Activated CD4-positive, alpha-beta T cell treated with anti-CD3 and anti-CD28 coated beads, Interleukin-2, amount 10 ng/mL, durations not matched to agents 24 days and 14 days (primary cell): Measurements from ENCODE around the gene ACYP1. TPM values are rescaled to one million over a fixed set of nuclear protein-coding genes. Genes with fewer than 3 reads are reported as not detected.
A peak's percentile ranks its signal among the peaks of the same experiment; 100 is the strongest.

Source experiments
- DNase-seq: peaks from one replicate; pipeline ENCODE4 v3.0.0; 2022
- H3K27ac Mint-ChIP-seq: one replicate; pipeline ENCODE4 v1.8.0; 2022; ENCODE audit warnings: mild to moderate bottlenecking, mixed read lengths
- H3K27me3 Mint-ChIP-seq: one replicate; pipeline ENCODE4 v1.8.0; 2022; ENCODE audit warnings: mixed read lengths
- H3K36me3 Mint-ChIP-seq: one replicate; pipeline ENCODE4 v1.8.0; 2022; ENCODE audit warnings: low read depth, mild to moderate bottlenecking, mixed read lengths
- H3K4me1 Mint-ChIP-seq: one replicate; pipeline ENCODE4 v1.8.0; 2021; ENCODE audit warnings: mixed read lengths
- H3K4me3 Mint-ChIP-seq: one replicate; pipeline ENCODE4 v1.8.0; 2022; ENCODE audit warnings: mild to moderate bottlenecking, moderate library complexity, mixed read lengths
- H3K9me3 Mint-ChIP-seq: one replicate; pipeline ENCODE4 v1.8.0; 2021; ENCODE audit warnings: mixed read lengths
- intact Hi-C: fragments of 100-400 bp; cut with micrococcal nuclease; formaldehyde crosslinking; loops from one replicate; pipeline ENCODE4 v1.15.1; 2023
- total RNA-seq: library from RNA; stranded (reverse); gene quantifications from 2 replicates; pipeline ENCODE4 v1.2.3, GENCODE V29; 2022

The ACYP1 gene
- 45.2 and 46.0 TPM in 2 replicates for total RNA-seq

DNA sequence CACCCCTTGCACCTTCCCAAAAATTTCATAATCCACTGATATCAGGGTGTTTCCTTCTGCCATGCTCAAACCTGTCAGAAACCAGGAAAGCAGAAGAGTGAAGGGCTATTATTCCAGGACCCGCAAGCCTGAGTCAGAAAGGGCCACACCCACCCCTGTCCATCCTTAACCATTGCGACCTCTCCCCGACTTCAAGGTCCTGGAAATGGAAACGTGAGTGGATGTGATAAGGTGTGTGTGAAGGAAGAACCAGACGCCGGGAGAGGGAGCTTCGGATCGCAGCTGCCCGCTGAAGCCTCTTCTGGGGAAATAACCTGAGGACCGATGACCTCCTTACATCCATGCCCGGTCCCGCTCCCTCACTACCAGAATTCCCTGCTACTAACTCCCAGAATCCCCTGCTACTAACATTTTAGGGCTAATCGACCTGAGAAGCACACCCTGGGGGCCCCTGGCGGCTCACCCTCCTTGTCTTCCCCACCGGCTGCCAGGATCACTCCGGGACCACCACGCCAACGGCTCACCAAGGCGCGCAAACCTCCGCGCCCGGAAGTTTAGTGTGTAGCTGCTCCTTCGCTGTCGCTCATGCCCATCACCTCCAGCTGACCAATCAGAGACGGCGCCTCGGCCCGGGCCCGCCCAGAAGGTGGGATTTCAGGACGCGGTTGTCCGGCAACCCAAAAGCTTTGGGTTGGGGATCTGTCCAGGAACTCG lies at the start of gene ACYP1:
Gene ACYP1, minus strand, starts transcription at position 534 of the 714 bp plus-strand sequence. Its CDS starts 471 bp downstream, at position 63.
- Mint-ChIP-seq H3K4me3 (peak within 1 kb of the TSS; percentile 100), H3K27me3 (no peaks in the 10 kb centered on the region), H3K9me3 (no peaks in the 10 kb centered on the region), H3K4me1 (peaks cover 33% of the 10 kb centered on the region), H3K36me3 (peaks cover 25% of the 10 kb centered on the region), H3K27ac (peak within 1 kb of the TSS; percentile 97)
- DNase-seq, result peak; percentile 98
- intact Hi-C loops, result loop anchor here (2.0 to 10.0 kb wide), 2 partner anchors 63 to 199 kb away; partner anchors contain the start of gene NEK9

DNA sequence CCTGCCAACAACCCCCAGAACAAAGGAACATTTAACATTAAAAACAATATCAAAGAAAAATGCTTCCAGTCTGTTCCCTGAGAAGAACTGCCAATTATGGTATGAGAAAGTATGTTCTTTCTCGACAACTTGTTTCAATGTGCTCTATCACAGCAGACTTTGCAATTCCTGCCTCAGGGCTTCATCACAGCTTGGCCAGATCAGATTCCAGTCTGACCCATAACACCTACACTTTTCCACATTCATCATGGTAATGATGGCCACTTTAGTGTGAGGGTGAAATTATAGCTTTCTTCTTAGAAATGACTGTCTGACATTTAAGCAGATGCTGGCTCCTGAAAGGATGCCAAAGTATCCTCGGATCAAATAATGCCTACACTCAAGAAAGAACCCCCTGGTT lies 46.1 kb upstream of the ACYP1 start:
- H3K4me3 Mint-ChIP-seq, result no peak overlapping the region
- no peak for DNase-seq
- no peak overlapping the region for H3K27ac Mint-ChIP-seq
- H3K36me3 Mint-ChIP-seq, result peaks cover 70% of the 10 kb centered on the region
- H3K27me3 Mint-ChIP-seq, result no peaks in the 10 kb centered on the region
- no peaks in the 10 kb centered on the region for H3K9me3 Mint-ChIP-seq
- peaks cover 13% of the 10 kb centered on the region for H3K4me1 Mint-ChIP-seq
- intact Hi-C loops, result no loop called here

DNA sequence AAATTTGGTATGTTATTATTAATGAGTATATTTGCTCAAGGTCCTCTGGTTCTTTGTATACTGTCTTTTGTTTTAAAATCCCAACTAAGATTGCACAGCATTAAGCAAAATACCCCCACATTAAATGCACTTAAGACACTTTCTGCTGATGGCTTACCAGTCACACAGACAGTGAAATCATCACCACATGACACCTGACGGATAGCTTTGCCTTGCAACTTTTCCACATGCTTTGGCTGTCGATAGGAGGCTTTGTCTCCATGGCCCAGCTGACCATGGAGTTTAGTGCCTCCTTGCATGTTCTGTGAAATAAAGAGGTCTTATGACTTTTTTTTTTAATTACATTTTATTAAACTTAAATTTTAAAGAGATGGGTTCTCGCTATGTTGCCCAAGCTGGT lies 43.4 kb upstream of the ACYP1 start:
- Mint-ChIP-seq H3K4me1 (peaks cover under 1% of the 10 kb centered on the region), H3K4me3 (no peak overlapping the region), H3K27me3 (no peaks in the 10 kb centered on the region), H3K27ac (no peak overlapping the region), H3K36me3 (peaks cover 65% of the 10 kb centered on the region), H3K9me3 (no peaks in the 10 kb centered on the region)
- intact Hi-C loops, result no loop called here
- DNase-seq, result no peak

DNA sequence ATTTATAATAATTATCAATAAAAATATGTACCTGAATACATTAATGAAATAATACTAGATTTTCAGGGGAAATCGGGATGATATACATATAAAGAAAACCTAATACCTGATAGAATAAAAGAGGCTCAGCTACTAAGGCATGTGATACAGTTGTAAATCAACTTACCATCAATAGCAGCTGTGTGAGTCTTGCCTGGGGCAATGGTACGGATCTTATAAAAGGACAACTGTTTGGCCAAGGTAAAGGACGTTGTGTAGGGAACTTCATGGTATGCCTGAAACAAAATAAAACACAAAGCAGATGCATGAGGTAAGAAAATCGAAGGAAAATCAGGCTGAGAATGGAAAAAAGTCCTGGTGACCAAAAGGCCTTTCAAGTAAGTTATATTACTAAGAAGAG lies 37.7 kb upstream of the ACYP1 start:
- no peaks in the 10 kb centered on the region for H3K9me3 Mint-ChIP-seq
- peaks cover 56% of the 10 kb centered on the region for H3K36me3 Mint-ChIP-seq
- H3K4me3 Mint-ChIP-seq, result no peak overlapping the region
- intact Hi-C loops, result no loop called here
- H3K4me1 Mint-ChIP-seq, result no peaks in the 10 kb centered on the region
- H3K27ac Mint-ChIP-seq, result no peak overlapping the region
- no peak for DNase-seq
- no peaks in the 10 kb centered on the region for H3K27me3 Mint-ChIP-seq

DNA sequence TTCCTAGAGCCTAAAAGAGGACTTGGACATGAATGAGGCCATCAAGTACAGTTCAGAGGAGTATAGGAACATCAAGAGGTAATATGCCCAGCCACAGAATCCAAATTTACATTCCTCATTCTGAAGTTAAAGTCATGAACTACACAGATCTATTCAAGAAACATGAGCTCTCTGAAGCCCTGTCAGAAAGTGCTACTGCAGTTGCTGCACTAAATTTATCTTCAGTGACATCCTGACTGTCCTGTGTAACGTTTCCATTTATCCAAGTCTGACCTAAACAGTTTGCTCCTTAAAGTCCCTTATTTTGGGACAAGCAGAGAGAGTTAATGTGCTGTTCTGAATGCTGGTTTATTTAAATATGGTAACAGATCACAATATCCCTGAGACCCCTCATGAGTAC lies 34.9 kb upstream of the ACYP1 start:
- Mint-ChIP-seq H3K4me1 (no peaks in the 10 kb centered on the region), H3K27me3 (no peaks in the 10 kb centered on the region), H3K27ac (no peak overlapping the region), H3K4me3 (no peak overlapping the region), H3K9me3 (no peaks in the 10 kb centered on the region), H3K36me3 (peaks cover 53% of the 10 kb centered on the region)
- intact Hi-C loops, result no loop called here
- DNase-seq, result no peak

DNA sequence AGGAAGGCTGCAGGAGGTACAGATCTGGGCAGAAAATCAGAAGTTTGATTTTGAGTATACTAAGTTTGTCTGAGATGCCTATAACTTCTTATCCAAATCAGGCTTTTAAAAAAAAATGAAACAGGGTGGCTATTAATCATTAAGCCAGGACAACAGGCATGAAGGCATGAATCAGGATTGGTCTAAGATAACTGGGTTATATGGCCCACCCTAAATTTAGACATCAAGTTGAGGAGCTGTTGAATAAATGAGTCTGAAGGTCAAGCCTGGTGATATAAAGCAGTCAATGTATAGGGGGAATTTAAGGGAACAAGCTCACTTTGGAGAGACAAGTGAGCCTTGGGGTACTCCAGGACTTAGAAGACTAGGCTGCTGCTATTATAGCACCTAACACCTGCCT lies 34.4 kb upstream of the ACYP1 start:
- no peak for DNase-seq
- Mint-ChIP-seq H3K9me3 (no peaks in the 10 kb centered on the region), H3K4me3 (no peak overlapping the region), H3K4me1 (no peaks in the 10 kb centered on the region), H3K36me3 (peaks cover 52% of the 10 kb centered on the region), H3K27me3 (no peaks in the 10 kb centered on the region), H3K27ac (no peak overlapping the region)
- intact Hi-C loops, result no loop called here

DNA sequence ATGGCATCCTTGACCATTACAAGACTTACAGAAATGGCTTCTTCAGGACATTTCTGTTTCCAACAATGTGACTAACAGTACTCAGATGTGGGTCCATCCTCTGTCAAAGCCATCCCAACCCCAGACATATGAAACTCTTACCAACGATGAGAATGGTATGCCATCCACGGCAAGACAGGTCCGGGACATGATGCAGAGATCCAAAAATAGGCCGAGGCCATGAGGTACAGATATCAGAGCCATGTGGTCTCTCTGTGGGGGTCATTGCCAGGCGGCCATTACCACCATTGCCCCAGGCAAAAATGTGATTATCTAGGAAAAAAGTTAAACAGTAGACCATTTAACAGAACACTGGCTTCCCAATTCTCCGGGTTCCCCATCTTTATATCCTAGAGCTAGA lies 33.1 kb upstream of the ACYP1 start:
- peaks cover 53% of the 10 kb centered on the region for H3K36me3 Mint-ChIP-seq
- H3K27ac Mint-ChIP-seq, result no peak overlapping the region
- no peak overlapping the region for H3K4me3 Mint-ChIP-seq
- no peaks in the 10 kb centered on the region for H3K4me1 Mint-ChIP-seq
- no peaks in the 10 kb centered on the region for H3K9me3 Mint-ChIP-seq
- no peak for DNase-seq
- intact Hi-C loops, result no loop called here
- no peaks in the 10 kb centered on the region for H3K27me3 Mint-ChIP-seq

DNA sequence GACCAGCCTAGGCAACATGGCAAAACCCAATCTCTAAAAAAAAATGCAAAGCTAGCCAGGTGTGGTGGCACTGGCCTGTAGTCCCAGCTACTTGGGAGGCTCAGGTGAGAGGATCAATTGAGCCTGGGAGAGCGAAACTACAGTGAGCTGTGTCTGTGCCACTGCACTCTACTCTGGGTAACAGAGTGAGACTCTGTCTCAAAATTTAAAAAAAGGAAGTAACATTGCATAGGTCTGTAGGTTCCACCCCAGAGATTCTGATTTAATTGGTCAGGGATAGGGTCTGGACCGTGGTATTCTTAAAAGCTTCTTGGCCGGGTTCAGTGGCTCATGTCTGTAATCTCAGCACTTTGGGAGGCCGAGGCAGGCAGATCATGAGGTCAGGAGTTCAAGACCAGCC lies 31.9 kb upstream of the ACYP1 start:
- intact Hi-C loops, result no loop called here
- H3K27ac Mint-ChIP-seq, result no peak overlapping the region
- H3K9me3 Mint-ChIP-seq, result no peaks in the 10 kb centered on the region
- H3K36me3 Mint-ChIP-seq, result peaks cover 54% of the 10 kb centered on the region
- H3K4me3 Mint-ChIP-seq, result no peak overlapping the region
- H3K4me1 Mint-ChIP-seq, result no peaks in the 10 kb centered on the region
- no peaks in the 10 kb centered on the region for H3K27me3 Mint-ChIP-seq
- DNase-seq, result no peak

DNA sequence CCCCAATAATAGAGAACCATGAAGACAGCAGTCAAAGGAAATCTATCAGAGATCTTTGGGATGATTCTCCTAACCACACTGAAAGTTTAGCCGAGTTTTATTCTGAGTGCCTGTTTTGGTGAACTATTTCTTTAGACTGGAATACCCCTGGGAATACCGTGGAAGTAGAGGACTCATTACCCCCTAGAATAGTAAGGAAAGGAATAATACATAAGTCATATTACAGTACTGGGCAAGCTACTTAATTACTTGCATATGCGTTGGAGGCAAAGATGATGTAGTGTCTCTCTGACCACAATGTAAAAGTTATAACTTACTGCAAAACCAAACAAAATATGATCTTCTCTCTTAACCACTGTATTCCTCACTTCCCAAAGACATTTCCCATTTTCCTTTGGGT lies 31.1 kb upstream of the ACYP1 start:
- intact Hi-C loops, result no loop called here
- Mint-ChIP-seq H3K4me1 (no peaks in the 10 kb centered on the region), H3K27me3 (no peaks in the 10 kb centered on the region), H3K4me3 (no peak overlapping the region), H3K36me3 (peaks cover 51% of the 10 kb centered on the region), H3K27ac (no peak overlapping the region), H3K9me3 (no peaks in the 10 kb centered on the region)
- DNase-seq, result no peak

DNA sequence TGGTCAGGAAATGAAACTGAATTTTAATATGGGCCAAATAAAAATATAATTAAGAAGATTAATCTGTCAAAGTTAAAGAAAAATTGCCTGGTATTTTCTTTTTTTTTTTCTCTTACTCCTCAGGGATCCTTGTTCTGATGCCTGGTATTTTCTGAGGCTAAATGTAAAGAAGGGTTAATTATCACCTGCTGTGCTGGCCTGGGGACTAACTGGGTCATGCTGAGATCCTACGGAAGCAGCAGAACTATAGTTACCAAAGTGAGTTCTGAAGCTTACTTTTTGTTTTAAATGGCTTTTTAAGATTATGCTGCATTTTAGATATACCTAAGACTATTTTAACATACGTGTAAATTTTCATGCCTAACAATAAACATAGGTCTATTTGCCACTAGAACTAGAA lies 28.9 kb upstream of the ACYP1 start:
- Mint-ChIP-seq H3K4me3 (no peak overlapping the region), H3K4me1 (no peaks in the 10 kb centered on the region), H3K27ac (no peak overlapping the region), H3K9me3 (no peaks in the 10 kb centered on the region), H3K27me3 (no peaks in the 10 kb centered on the region), H3K36me3 (peaks cover 37% of the 10 kb centered on the region)
- intact Hi-C loops, result no loop called here
- no peak for DNase-seq

DNA sequence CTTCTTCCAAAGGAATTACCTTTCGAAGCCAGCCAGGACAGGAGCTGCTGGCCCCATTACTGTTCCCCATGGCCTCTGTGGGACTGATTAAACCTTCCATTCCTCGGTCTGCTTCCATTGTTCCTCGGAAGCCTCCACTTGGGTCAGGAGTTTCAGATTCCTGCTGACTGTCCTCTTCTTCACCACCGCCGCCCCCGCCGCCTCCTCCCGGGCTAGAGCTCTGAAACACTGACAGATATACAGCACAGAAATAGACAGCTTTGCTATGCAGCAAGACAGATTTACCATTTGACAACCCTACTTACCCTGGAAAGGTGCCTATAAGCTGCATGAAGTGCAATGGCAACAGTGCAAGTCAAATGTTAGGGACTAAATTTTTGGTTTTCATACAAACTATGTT lies 27.4 kb upstream of the ACYP1 start:
- intact Hi-C loops, result no loop called here
- H3K4me3 Mint-ChIP-seq, result no peak overlapping the region
- no peak overlapping the region for H3K27ac Mint-ChIP-seq
- H3K36me3 Mint-ChIP-seq, result peaks cover 39% of the 10 kb centered on the region
- no peaks in the 10 kb centered on the region for H3K4me1 Mint-ChIP-seq
- DNase-seq, result no peak
- H3K27me3 Mint-ChIP-seq, result no peaks in the 10 kb centered on the region
- no peaks in the 10 kb centered on the region for H3K9me3 Mint-ChIP-seq

DNA sequence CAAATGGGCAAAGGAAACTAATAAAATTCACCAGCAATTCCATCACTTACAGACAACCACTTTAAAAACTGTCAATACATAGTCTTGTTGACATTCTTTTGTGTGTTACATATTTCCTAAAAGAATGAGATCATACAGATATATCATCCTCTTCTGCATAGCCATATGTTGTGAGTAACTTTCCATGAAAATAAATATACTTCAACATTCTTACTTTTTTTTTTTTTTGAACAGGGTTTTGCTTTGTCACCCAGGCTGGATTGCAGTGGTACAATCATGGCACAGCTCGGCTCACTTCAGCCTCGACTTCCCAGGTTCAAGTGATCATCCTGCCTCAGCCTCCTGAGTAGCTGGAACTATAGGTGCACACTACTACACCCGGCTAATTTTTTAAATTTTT lies 26.5 kb upstream of the ACYP1 start:
- H3K4me3 Mint-ChIP-seq, result no peak overlapping the region
- DNase-seq, result no peak
- no peaks in the 10 kb centered on the region for H3K27me3 Mint-ChIP-seq
- H3K36me3 Mint-ChIP-seq, result peaks cover 41% of the 10 kb centered on the region
- H3K27ac Mint-ChIP-seq, result no peak overlapping the region
- H3K4me1 Mint-ChIP-seq, result no peaks in the 10 kb centered on the region
- no peaks in the 10 kb centered on the region for H3K9me3 Mint-ChIP-seq
- intact Hi-C loops, result no loop called here

DNA sequence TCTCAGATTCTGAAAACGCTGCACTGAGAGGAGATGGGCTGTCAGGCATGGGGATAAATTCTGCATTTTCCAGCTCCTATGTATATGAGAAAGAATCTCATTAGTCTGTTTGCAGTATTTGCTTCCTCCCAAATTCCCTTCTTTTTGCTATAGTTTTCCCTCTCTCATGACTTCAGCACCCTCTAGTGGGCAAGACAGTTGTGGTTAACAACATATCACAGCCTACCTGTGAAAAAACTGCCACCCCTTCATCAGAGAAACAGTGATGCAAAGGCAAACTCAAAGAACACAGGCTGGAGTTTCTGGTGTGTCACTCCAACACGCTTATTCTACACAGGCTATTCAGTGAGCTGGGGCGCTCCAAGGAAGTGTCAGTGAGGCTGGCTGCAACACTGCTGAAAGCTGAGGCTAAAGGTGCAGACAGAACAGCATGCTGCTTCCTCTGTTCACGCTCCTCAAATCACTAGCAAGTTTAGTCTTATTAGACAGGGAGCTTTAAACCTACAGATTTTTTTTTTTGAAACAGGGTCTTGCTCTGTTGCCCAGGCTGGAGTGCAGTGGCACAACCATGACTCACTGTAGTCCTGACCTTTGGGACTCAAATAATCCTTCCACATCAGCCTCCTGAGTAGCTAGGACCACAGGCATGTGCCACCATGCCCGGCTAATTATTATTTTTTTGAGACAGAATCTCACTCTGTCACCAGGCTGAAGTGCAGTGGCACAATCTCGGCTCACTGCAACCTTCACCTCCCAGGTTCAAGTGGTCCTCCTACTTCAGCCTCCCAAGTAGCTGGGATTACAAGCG lies 24.9 kb upstream of the ACYP1 start:
- no peaks in the 10 kb centered on the region for H3K9me3 Mint-ChIP-seq
- peaks cover 42% of the 10 kb centered on the region for H3K36me3 Mint-ChIP-seq
- DNase-seq, result peak; percentile 86
- no peak overlapping the region for H3K4me3 Mint-ChIP-seq
- intact Hi-C loops, result loop anchor here (1.0 kb wide), 2 partner anchors 143 to 227 kb away; no protein-coding TSS in a partner anchor
- no peaks in the 10 kb centered on the region for H3K4me1 Mint-ChIP-seq
- H3K27ac Mint-ChIP-seq, result no peak overlapping the region
- no peaks in the 10 kb centered on the region for H3K27me3 Mint-ChIP-seq

DNA sequence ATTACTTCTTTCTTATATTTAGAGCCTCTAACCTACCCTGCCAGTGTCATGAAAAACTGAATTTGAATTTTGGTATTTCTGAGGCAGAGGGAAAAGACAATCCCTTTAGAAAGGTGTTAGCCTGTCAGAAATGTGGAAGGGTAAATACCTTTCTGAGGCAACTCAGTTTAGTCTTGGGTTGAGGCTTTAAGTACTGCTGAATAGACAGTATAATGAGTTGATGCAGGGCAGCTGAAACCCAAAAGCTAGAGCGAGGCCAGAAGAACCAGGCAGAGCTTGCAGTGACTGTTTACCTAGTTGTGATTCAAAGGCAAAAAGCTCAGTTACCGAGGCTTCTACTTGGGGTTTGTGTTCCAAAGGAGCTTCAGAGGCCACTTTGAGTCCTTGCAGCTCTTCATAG lies 24.3 kb upstream of the ACYP1 start:
- Mint-ChIP-seq H3K36me3 (peaks cover 41% of the 10 kb centered on the region), H3K27ac (no peak overlapping the region), H3K9me3 (no peaks in the 10 kb centered on the region), H3K4me1 (no peaks in the 10 kb centered on the region), H3K27me3 (no peaks in the 10 kb centered on the region), H3K4me3 (no peak overlapping the region)
- intact Hi-C loops, result loop anchor here (1.0 kb wide), 2 partner anchors 143 to 227 kb away; no protein-coding TSS in a partner anchor
- DNase-seq, result no peak
